22Rv1 (cell line): ENCODE data around the gene KPRP.

Experiments used
- ZFX ChIP-seq: fragments of 450-650 bp; IDR thresholded peaks from 2 replicates; pipeline ENCODE4 v1.6.1; 2017; ENCODE audit warnings: antibody characterized with exemption, borderline replicate concordance
- TF ChIP-seq, protein P1 (sequence below): fragments of 450-650 bp; IDR thresholded peaks from 2 replicates; pipeline ENCODE4 v1.5.1; 2017; ENCODE audit warnings: mild to moderate bottlenecking

DNA sequence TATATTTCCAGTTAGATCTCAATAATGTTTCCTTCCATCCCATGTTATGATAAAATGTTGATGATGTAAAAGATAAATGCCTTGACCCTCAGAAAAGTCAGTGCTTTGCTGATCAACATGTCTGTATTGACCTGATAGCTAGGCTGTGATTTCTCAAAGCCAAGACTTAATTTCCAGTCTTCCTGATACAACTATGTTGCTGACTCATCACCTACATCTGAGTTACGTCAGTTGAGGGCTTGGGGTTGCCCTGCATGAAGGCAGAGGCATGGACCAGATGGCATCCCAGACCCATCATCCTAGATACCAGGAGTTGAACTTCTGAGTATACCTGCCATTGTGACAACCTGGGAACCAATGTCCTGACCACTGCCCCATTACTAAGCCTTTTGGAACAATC lies 43.5 kb downstream of the KPRP start:
- TF ChIP-seq, protein P1, sequence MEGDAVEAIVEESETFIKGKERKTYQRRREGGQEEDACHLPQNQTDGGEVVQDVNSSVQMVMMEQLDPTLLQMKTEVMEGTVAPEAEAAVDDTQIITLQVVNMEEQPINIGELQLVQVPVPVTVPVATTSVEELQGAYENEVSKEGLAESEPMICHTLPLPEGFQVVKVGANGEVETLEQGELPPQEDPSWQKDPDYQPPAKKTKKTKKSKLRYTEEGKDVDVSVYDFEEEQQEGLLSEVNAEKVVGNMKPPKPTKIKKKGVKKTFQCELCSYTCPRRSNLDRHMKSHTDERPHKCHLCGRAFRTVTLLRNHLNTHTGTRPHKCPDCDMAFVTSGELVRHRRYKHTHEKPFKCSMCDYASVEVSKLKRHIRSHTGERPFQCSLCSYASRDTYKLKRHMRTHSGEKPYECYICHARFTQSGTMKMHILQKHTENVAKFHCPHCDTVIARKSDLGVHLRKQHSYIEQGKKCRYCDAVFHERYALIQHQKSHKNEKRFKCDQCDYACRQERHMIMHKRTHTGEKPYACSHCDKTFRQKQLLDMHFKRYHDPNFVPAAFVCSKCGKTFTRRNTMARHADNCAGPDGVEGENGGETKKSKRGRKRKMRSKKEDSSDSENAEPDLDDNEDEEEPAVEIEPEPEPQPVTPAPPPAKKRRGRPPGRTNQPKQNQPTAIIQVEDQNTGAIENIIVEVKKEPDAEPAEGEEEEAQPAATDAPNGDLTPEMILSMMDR = no peak
- no peak for TF ChIP-seq ZFX
